ENCODE measurements around the gene GFRA3.

GFRA3 gene

GRCh38 chr5:138246334-138246733 lies 28.1 kb downstream of the GFRA3 start:
- no peak for DNase-seq

- DNase-seq: no peak
These were observed 28.7 kb downstream of the GFRA3 start for GRCh38 chr5:138245717-138246116.

- no peak for DNase-seq
These were observed 30.6 kb downstream of the GFRA3 start for GRCh38 chr5:138243794-138244193.

GRCh38 chr5:138241688-138242571 lies 32.5 kb downstream of the GFRA3 start:
- no peak for DNase-seq

GRCh38 chr5:138240650-138241385 lies 33.6 kb downstream of the GFRA3 start:
- no peak for DNase-seq

- no peak for DNase-seq
These were observed 36.4 kb downstream of the GFRA3 start for GRCh38 chr5:138238034-138238433.

GRCh38 chr5:138234651-138235050 lies 39.8 kb downstream of the GFRA3 start:
- DNase-seq: no peak

- no peak for DNase-seq
These were observed 41.1 kb downstream of the GFRA3 start for GRCh38 chr5:138233280-138233679.

GRCh38 chr5:138230981-138231589 lies 43.3 kb downstream of the GFRA3 start:
- DNase-seq: no peak

GRCh38 chr5:138230261-138230660 lies 44.2 kb downstream of the GFRA3 start:
- no peak for DNase-seq

- no peak for DNase-seq
These were observed 45.0 kb downstream of the GFRA3 start for GRCh38 chr5:138229387-138229786.

GRCh38 chr5:138226910-138227309 lies 47.5 kb downstream of the GFRA3 start:
- DNase-seq: no peak

- DNase-seq: no peak
These were observed 49.7 kb downstream of the GFRA3 start for GRCh38 chr5:138224712-138225111.

GRCh38 chr5:138223532-138223931 lies 50.9 kb downstream of the GFRA3 start:
- no peak for DNase-seq

GRCh38 chr5:138216799-138217198 lies 57.6 kb downstream of the GFRA3 start:
- DNase-seq: no peak

- peak; percentile 90 for DNase-seq
These were observed 61.0 kb downstream of the GFRA3 start, which contains the start of gene CDC23 for GRCh38 chr5:138213161-138214029. CDC23 (minus strand) TSS chr5:138213323; CDS start chr5:138213312, 11 bp downstream.

- no peak for DNase-seq
These were observed 61.6 kb downstream of the GFRA3 start for GRCh38 chr5:138212828-138213160.

GRCh38 chr5:138210985-138211384 lies 63.4 kb downstream of the GFRA3 start:
- no peak for DNase-seq

Measured in NCI-H187 treated with DMSO at 0.1 percent for 48 hours (cell line).